Activated CD8-positive, alpha-beta memory T cell treated with anti-CD3 and anti-CD28 coated beads for 36 hours (primary cell): ENCODE results near the gene PRH2. TPM values are rescaled to one million over a fixed set of nuclear protein-coding genes. Genes with fewer than 3 reads are reported as not detected.

ENCODE experiments used
- CTCF ChIA-PET: fragments of 350-600 bp; sonication (Branson Sonifier 250); formaldehyde crosslinking; loops from one replicate; lab custom pipeline; 2021; ENCODE audit warnings: antibody characterized with exemption; lab: Charles Lee
- POLR2A ChIA-PET: fragments of 350-600 bp; sonication (Branson Sonifier 250); formaldehyde crosslinking; loops from one replicate; lab custom pipeline; 2021; ENCODE audit warnings: antibody characterized with exemption; lab: Charles Lee
- total RNA-seq, 2 experiments: library from RNA; stranded (reverse); gene quantifications; one replicate each; pipeline ENCODE4 v1.2.3, GENCODE V29; 2021

PRH2 gene
- not detected for total RNA-seq

DNA sequence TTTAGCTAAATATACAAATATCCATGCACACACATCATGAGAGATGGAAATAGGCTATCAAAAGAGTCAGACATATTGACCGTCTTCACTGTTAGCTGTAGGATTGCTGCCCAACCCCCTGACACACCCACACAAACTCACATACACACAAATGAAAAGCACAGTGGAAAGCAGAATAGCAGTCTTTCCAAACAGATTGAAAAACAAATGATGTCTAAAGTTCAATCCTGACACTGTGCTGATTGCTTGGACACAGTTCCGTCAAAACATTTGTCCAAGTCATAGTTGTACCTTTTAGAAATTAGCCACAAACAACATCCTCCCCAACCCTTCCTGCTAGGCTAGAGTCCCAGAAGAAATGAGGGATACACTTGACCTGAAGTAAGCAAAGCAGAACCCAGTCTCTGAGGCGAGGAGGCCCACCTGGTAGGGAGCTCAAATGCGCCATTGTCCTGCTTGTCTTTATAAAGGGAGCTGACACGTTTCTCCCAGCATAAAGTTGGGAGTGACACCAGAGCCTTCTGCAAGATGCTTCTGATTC, at the start of gene PRH2:
Gene PRH2, plus strand, starts transcription at position 491 of the 541 bp plus-strand sequence. Its CDS starts 38 bp downstream, at position 529.
- ChIA-PET POLR2A (no interaction called here), CTCF (no interaction called here)

DNA sequence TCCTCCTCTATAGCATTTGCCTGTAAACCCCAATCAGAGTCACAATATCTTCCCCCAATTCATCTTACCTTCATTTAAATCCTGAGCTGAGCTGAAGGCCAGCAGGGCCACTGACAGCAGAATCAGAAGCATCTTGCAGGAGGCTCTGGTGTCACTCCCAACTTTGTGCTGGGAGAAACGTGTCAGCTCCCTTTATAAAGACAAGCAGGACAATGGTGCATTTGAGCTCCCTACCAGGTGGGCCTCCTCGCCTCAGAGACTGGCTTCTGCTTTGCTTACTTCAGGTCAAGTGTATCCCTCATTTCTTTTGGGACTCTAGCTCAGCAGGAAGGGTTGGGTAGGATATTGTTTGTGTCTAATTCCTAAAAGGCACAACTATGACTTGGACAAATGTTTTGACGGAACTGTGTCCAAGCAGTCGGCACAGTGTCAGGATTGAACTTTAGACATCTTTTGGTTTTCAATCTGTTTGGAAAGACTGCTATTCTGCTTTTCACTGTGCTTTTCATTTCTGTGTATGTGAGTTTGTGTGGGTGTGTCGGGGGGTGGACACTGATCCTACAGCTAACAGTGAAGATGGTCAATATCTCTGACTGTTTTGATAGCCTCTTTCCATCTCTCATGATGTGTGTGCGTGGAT, 44.8 kb upstream of the PRH2 start, which contains the start of gene PRH1:
Gene PRH1, minus strand, starts transcription at position 170 of the 640 bp plus-strand sequence. Its CDS starts 38 bp downstream, at position 132.
- ChIA-PET CTCF (no interaction called here), POLR2A (no interaction called here)

DNA sequence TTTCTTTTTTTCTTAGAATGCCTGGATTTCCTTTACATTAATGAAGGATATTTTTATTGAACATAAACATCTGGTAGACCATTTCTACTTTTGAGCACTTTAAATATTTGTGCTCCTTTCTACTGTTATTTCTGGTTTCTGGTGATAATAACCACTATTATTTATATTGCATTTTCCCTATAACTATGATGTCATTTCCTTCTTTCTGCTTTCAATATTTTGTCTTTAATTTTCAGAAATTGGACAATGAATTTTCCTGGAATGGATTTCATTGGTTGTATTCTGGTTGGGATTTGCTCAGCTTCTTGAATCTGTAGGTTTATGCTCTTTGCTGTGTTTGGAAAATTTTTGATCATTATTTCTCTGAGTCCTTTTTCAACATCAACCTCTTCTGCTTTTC, 39.8 kb upstream of the PRH2 start:
- CTCF ChIA-PET = no interaction called here
- POLR2A ChIA-PET = no interaction called here

DNA sequence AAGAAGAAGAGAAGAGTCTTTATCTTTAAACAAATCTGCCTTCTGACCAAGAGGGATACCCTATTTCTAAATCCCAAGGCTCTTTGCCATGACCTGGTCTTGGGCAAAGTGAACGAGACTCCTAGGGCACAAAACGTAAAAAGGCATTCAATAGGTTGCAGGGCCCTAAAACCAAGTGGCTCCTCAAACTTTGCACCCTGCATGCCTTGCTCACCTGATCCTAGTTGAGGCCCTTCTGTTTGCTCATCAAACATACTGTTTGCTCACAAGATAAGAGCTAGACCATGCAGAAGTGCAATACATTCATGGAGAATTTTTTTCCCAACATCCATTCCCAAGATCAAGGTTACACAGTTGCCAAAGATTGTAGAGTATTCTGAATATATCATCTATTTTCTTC, 37.1 kb upstream of the PRH2 start:
- CTCF ChIA-PET = no interaction called here
- POLR2A ChIA-PET = no interaction called here

DNA sequence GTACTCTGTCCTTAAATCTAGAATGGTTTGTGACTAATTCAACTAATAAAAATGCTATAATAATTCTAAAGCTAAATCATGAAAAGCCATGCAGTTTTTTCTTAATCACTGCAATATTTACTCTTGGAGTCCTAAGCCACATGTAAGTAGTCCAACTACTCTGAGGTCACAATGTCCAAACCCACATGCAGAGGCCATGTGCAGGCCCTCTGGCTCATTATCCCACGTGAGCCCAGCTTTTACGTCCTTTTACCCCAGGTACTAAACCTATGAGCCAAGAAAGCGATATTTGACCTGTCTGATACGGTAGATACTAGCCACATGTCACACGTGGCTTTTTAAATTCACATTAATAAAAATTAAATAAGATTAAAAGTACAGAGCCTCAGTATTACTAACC, 32.2 kb upstream of the PRH2 start:
- ChIA-PET POLR2A (no interaction called here), CTCF (no interaction called here)

DNA sequence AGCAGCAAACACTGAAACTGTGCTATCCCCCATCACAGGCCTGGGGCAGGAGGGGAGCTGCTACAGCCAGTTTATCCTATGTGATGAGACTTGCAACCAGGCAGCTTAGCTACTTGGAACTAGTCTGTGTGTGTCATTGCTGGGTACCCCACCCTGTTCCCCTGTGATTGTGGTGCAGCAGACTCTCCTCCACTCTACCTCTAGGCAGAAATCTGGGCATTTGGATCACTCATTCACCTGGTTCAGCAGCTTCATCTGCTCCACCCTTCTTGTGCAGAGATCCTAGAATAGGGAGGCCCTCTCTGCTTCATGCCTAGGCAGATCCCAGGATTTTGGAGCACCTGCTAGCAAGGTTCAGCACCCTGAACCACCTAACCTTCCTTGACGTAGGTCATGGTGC, 28.5 kb upstream of the PRH2 start:
- CTCF ChIA-PET = no interaction called here
- POLR2A ChIA-PET = no interaction called here

DNA sequence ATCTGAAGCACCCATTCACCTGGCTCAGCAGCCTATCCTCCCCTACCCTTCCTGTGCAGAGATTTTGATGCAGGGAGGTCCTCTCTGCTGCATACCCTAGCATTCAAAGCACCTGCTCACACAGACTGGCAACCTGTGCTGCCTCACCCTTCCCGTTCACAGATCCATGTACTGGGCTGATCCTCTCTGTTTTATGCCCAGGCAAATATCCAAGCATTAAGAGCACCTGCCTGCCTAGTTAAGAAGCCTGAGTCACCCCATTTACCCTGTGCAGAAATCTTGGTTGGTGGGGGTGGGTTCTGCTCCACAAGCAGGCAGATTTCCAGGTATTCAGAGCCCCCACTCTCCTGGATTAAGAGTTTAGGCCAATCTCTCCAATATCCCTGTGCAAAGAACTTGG, 28.1 kb upstream of the PRH2 start:
- ChIA-PET POLR2A (no interaction called here), CTCF (no interaction called here)

DNA sequence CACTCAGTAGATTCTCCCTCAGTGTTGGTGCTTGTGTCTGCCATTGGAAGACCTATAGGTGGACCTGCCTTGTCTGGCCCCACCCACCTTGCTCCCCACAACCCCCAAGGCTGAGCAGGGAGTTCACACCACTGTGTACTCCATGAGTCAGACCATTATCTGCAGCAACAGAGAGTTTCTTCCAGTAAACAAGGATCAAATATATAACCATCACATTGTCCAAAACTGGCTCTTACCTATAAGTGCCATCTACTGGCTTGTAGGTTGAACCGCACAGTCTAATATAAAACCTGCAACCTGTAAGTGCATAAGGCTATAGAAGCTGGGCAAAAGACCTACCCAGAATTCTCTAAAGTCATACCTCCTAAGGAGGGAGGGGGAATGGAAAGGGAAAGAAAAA, 27.6 kb upstream of the PRH2 start:
- ChIA-PET POLR2A (no interaction called here), CTCF (no interaction called here)

DNA sequence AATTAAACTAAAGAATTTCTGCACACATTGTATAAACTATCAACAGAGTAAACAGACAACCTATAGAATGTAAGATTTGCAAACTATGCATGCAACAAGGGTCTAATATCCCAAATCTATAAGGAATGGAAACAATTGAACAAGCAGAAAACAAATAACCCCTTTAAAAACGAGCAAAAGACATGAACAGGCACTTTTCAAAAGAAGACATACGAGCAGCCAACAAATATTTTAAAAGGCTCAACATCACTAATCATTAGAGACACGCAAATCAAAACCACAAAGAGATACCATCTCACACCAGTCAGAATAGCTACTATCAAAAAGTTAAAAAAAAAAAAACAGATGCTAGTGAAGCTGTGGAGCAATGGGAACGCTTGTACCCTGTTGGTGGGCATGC, 24.4 kb upstream of the PRH2 start:
- ChIA-PET CTCF (no interaction called here), POLR2A (no interaction called here)

DNA sequence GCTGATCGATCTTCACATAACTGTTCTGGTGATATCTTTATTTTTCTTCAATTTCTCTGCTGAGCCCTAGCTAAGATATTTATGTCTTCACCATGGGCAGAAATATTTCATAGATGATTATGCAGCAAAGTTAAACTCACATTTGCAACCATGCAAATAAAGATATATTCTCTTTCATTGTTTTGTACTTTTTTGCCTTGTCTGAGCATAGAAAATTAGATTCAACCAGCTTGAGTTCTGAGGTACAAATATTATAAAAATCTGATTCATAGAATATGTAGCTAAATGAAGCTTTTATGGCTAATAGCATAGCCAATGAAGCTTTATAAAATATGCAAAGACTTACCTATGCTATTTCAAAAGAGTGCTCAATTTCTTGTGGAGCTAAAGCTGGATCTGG, 19.6 kb upstream of the PRH2 start, which contains the start of gene TAS2R13:
Gene TAS2R13, minus strand, starts transcription at position 101 of the 400 bp plus-strand sequence. CDS start 264 bp downstream, outside the sequence.
- ChIA-PET POLR2A (no interaction called here), CTCF (no interaction called here)

DNA sequence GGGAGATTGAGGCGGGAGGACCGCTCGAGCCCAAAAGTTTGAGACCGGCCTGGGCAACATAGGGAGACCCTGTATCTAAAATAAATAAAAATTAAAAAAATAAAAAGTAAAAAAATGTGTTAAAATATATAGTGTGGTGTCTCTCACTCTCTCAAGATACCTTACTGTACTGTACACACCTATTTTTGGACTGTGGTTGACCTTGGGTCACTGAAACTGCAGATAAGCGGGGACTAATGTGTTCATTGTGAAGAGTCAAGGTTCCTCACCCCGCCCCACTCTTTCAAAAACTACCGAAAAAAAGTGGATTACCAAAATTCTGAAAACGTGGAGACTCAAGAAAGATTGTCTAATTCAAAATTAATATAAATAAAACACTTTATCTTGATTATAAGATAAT, 18.7 kb upstream of the PRH2 start:
- POLR2A ChIA-PET = no interaction called here
- CTCF ChIA-PET = no interaction called here

DNA sequence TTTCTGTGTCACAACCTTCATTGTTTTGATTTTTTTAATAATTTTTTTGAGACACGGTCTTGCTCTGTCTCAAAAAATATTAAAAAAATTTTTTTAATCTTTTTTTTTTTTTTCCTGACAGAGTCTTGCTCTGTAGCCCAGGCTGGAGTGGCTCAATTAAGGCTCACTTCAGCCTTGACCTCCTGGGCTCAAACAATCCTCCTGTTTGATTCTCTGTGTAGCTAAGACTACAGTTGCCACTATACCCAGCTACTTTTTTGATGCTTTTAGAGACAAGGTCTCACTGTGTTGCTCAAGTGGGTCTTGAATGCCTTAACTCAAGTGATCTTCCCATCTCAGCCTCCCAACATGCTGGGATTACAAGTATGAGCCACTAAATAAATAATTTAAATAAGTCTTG, 9.2 kb upstream of the PRH2 start:
- CTCF ChIA-PET = no interaction called here
- POLR2A ChIA-PET = no interaction called here

DNA sequence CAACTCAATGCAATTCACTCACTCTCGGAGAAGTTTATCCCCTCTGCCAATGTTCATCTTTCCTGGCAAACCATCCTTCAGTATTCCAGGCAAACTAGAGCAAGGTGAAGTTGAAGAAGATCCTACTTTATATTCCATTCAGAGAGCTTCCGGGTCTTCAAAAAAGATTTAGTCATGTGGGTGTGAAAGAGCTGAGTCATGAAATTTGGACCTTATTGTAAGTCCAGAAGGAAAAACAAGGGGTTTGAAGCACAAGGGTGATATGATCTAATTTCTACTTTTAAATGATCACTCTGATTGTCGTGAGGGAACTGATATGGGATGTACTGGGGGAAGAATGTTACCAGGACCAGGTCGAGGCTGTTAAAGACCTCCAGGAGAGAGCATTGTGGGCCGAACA, 2.8 kb upstream of the PRH2 start:
- ChIA-PET POLR2A (no interaction called here), CTCF (no interaction called here)

DNA sequence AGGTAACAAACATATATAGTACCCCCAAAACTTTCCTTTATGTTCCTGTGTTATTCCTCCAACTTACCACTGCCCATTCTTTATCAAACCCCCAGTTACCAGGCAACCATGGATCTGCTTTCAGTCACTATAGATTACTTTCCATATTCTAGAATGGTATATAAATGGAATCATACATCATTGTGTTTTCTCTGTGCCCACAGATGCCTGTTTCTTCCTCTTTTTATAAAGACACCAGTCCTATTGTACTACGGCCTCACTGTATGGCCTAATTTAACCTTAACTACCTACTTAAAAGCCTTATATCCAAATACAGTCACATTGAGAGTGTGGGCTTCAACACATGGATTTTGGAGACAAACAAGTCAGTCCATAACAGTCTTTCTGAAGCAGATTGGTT, 7.5 kb downstream of the PRH2 start:
- ChIA-PET CTCF (no interaction called here), POLR2A (no interaction called here)

DNA sequence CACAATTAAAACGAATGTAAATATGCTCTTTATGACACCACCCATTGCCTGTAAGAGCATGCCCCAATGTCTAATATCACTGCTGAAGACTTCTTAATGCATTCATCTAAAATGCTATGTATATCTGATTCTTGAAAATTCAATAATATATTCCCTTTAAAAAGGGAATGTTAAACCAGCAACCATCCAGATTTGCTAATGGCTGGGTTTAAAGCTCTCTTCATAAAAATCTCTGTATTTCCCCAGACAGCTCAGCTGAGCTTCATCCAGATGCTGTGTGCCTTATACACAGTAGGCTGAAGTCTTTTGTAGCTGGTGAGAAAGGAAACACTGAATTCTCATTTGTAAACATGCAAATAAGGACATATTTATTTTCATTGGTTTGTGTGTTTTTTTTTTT, 10.1 kb downstream of the PRH2 start, which contains the start of gene TAS2R14:
Gene TAS2R14, minus strand, starts transcription at position 101 of the 400 bp plus-strand sequence. Its CDS starts 56 bp downstream, at position 45.
- POLR2A ChIA-PET = no interaction called here
- CTCF ChIA-PET = no interaction called here

DNA sequence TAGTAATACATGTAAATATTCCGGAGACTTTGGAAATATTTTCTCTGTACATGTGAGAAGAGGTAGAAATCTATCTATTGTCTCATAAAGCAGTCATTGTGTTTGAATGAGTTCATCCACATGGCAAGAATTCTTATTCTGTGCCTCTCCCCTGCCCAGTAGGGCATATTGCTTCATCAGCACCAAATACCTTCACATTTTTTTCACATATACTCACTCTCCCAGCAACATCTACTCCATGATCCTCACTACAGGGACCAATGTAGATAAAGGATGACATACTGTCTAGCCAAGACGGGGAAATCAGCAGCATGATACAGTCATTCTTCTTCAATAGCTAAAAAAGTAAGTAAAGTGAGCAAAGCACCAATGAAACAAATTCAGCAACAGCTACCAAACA, 11.4 kb downstream of the PRH2 start:
- ChIA-PET POLR2A (no interaction called here), CTCF (no interaction called here)

DNA sequence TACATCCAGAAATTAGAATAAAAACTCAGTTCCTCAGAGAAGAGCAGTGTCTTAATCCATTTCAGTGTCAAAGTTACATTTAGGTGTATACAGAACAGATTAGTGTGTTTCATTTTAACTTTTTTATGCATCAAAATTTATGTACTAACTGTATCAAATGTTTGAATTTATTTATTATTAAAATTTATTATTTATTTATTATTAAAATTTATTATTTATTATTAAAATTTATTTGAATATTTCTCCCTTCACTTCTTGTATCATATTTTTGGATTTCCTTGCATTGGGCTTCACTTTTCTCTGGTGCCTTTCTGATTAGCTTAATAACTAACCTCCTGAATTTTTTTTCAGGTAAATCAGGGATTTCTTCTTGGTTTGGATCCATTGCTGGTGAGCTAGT, 12.3 kb downstream of the PRH2 start:
- ChIA-PET POLR2A (no interaction called here), CTCF (no interaction called here)

DNA sequence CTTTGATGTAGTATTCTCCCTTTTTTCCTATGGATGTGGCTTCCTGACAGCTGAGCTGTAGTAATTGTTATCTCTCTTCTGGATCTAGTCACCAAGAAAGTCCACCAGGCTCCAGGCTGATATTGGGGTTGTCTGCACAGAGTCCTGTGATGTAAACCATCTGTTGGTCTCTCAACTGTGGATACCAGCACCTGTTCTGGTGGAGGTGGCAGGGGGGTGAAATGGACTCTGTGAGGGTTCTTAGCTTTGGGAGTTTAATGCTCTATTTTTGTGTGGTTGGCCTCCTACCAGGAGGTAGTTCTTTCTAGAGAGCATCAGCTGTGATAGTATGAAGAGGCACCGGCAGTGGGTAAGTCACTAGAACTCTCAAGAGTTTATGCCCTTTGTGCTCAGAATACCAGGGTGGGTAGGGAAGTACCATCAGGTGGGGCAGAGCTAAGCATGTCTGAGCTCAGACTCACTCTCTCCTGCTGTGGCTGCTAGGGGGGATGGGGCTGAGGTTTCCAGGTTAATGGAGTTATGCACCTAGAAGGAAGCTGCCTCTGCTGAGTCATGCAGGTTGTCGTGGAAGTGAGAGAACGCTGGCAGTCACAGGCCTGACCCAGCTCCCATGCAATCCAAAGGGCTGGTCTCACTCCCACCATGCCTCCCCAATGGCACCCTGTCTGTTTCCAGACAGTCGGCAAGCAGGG, 13.0 kb downstream of the PRH2 start:
- CTCF ChIA-PET = no interaction called here
- POLR2A ChIA-PET = no interaction called here

DNA sequence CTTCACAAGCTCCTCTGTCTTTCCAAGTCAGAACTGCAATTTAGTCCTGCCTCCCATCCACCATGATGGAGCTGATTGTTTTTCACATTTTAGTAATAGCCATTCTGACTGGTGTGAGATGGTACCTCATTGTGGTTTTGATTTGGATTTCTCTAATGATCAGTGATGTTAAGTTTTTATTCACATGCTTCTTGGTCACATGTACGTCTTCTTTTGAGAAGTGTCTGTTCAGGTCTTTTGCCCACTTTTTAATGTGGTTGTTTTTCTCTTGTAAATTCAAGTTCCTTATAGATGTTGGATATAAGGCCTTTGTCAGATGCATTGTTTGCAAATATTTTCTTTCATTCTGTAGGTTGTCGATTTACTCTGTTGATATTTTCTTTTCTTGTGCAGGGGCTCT, 14.1 kb downstream of the PRH2 start:
- CTCF ChIA-PET = no interaction called here
- POLR2A ChIA-PET = no interaction called here

DNA sequence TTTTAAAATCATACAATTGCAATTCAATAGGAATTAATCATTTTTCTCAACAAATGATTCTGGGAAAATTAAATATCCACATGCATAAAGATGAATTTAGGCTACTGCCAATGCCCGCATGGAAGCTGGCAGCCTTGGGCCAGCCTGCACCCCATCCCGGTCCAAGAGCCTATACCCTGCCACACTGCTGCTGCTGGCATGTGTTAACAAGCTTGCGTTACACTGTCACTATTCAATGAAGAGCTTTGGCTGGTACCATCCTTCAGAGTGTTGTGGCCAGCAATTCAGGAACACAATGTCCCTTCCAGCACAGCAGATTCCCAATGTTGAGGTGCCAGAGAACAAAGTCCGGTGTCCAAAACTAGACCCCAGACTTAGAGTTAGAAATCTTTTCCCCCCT, 23.6 kb downstream of the PRH2 start:
- POLR2A ChIA-PET = no interaction called here
- CTCF ChIA-PET = no interaction called here

DNA sequence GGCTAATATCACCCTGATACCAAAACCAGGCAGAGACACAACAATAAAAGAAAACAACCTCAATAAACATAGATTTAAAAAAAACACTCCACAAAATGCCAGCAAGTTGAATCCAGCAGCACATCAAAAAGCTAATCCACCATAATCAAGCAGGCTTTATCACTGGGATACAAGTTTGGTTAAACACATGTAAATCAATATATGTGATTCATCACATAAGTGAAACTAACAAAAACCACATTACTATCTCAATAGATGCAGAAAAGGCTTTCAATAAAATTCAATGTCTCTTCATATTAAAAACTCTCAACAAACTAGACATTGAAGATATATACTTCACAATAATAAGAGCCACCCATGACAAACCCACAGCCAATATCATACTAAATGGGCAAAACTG, 27.0 kb downstream of the PRH2 start:
- ChIA-PET CTCF (no interaction called here), POLR2A (no interaction called here)
